ENCODE measurements around the gene EHMT2.
A peak's percentile ranks its signal among the peaks of the same experiment; 100 is the strongest.
"Not testable (repeated sequence)": the region's sequence is repeated elsewhere in the genome, so short reads cannot be mapped to it uniquely, and the experiment has no call there.

The EHMT2 gene

DNA sequence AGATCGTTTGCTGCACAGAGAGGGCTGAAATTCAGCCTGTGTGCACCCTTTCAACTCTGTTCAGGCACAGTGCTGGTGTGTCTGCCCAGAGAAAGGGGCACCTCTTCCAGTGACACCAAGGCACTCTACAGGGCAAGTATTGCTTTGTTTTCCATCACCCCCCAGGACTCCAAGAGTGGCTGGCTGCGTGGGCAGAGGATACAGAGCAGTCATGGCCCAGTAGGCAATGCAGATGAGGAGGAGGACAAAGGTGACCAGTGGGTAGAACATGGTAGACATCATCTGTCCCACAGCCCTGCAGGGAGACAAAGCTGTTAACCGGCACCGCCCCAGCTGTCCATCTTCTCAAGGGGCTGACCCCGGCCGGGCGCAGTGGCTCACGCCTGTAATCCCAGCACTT, 28.2 kb downstream of the EHMT2 start:
- DNase-seq (ENCODE audit: low spot score), result no peak

DNA sequence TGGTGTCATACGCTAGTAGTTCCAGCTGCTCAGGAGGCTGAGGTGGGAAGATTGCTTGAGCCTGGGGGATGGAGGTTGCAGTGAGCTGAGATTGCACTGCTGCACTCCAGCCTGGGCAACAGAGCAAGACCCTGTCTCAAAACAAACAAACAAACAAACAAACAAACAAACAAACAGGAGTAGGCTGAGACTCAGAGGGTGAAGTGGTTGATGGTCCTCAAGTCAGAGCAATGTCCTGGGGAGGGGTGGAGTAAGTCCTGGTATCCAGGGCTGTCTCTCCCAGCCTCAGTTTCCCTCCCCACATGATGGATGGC, 28.9 kb downstream of the EHMT2 start:
- not testable (repeated sequence) for DNase-seq (ENCODE audit: low spot score)

DNA sequence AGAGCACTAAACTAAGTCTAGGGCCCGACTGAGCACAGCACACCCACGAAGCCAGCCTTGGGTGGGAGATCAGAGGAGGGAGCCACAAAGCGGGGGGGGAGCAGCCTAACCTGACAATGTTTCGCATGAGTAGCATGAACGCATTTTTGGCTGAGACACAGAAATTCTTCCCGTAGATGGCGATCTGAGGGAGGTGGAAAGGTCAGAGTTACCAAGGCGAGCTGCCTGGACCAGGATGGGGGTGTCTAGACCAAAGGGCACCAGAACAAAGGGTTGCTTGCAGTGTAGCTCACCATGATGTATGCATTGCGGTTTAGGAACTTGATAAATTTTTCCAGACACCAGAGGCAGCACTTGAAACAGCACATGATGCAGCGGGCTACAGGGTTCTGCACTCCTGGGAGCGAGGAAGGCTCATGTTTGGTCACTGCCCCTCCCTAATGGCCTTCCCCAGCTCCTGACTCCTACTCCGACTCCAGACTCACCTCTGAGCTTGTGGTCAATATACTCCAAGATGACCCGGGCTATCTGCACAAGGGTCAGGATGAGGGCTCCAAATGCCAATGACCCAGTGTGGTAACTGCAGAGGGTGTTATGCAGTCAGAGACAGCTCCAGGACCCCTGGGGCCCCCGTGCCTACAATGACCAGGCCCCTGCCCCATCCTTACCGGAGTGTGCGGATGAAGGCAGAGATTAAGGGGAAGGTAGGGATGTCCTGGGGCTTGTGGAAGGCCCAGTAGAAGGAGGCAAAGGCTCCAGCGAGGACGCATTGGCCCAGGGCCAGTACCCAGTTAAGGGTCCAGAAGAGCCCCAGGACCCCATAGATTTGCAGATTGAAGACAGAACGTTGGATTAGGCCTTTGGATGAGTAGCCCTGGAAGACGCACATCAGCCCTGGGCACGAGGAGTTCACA, 32.0 kb downstream of the EHMT2 start:
- no peak for DNase-seq (ENCODE audit: low spot score)

DNA sequence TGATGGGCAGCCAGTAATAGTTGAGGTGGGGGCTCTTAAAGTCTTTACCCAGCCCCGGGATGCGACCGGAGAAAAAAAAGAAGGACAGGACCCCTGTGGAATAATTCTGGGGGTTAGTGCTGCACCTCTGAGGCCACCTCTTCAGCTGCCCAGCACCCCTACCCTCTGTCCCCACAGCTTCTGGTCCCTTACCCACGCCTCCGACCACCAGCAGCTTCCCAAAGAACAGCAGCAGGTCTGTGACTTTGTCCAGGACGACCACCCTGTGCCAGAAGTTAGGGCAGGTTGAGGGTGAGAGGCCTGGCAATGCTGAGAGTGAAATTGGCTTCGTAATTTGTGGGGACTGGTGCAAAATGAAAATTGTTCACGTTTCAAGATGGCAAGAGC, 32.7 kb downstream of the EHMT2 start:
- DNase-seq (ENCODE audit: low spot score), result no peak

DNA sequence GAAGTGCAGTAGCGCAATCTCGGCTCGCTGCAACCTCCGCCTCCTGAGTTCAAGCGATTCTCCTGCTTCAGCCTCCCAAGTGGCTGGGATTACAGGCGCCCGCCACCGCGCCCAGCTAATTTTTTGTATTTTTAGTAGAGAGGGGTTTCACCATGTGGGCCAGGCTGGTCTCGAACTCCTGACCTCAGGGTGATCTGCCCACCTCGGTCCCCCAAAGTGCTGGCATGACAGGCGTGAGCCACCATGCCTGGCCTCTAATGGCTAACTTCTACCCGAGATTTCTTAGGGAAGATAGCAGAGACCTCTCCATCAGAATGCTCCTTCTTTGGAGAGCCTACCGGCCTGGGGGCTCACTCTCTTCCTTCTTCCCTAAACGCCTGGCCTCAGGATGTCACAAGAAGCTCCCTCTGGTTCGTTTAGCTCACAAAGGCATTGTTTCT, 33.4 kb downstream of the EHMT2 start:
- not testable (repeated sequence) for DNase-seq (ENCODE audit: low spot score)

DNA sequence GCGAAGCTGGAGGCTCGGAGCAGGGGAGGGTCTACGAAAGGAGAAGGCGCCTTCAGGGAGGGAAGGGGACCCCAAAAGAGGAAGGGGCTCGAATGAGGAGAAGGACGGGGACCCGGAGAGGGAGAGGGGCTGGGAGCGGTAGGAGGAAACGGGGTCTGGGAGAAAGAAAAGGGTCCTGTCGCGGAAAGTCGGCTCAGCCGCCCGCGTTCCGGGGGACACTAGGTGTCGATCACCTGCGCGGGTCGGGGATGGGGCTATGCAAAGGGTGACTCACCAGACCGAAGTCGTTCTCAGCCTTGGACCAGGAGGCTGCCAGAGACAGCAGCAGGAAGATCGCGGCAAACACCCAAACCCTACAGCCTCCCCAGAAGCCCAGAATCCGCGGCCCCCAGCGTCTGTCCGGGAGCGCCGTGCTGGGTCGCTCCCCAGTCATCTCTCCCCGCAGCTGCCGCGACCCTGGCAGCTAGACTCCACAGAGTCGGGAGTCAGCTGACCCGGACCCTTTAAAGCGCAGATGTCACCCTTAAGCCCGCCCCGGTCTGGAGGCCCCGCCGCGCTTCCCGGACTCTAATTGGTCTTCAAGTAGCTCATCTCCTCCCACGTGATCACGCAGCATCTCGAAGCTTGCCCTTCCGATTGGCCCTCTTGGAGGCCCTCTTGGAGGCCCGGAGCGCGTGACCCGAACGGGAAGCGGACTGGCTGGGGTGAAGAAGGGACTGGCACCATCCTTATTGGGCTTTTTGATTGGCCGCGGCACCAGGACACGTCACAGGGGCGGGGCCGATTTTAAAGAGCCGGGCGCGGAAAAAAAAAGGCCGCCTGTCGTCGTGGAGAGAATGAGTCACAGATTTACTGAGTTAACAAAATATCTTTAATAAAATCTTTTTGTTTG, 34.9 kb downstream of the EHMT2 start, which contains the start of gene NEU1:
Gene NEU1 (minus strand): TSS at position 478 of the 892 bp plus-strand sequence. CDS start 45 bp downstream, at position 433.
- DNase-seq (ENCODE audit: low spot score), result peak; percentile 100

DNA sequence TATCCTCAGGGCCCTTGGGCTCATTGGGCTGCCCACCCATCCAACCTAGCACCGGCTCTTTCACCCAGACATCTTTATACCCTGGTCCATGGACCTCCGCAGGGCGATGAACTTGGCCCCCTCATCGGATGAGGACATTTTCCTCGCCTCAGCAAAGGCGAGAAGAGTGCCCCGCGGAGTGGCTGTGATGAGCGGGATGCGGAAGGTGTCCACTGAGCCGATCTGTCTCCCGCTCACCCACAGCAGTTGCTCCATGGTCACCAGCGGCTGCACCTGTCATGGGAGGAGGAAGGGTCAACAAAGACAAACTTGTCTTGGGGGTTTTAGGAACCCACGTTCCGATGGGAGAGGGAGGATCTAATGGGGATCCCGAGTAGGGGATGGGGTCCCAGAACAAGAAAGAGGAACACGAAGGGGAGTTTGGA, 35.6 kb downstream of the EHMT2 start:
- DNase-seq (ENCODE audit: low spot score), result no peak

DNA sequence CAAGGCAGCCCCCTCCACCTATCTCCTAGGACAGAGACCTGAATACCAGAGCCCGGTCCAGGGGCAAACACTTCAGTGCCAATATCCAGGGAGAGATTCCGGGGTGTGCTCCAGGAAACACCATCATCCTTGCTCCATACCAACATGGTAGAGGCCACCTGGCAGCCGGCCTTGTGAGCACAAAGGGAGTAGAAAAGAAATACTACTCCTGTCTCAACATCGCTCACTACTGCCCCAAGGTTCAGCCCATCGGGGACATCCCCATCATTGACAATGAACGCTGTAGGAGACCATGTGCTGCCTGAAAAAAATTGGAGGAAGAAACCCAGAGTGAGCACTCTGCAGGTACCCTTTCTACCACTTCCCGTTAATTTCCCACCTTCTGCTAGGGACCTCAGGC, 36.3 kb downstream of the EHMT2 start:
- no peak for DNase-seq (ENCODE audit: low spot score)

DNA sequence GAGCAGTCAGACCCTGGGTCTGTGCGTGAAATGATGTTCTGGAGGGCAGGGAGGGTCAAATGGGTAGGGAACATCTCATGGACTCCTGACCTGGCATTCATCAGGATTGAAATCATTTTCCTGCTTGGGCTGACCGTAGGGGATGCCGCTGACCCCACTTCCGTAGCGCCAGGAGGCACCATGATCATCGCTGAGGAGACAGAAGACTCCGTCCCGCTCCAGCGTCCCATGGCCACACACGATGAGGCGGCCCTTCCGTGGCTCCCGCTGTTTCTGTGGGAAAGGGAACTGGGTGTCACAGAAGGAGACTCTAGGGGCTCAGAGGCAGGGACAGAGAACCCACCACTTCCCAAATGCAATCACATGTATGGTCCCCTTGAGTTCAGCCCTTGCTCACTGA, 37.1 kb downstream of the EHMT2 start:
- DNase-seq (ENCODE audit: low spot score), result no peak

DNA sequence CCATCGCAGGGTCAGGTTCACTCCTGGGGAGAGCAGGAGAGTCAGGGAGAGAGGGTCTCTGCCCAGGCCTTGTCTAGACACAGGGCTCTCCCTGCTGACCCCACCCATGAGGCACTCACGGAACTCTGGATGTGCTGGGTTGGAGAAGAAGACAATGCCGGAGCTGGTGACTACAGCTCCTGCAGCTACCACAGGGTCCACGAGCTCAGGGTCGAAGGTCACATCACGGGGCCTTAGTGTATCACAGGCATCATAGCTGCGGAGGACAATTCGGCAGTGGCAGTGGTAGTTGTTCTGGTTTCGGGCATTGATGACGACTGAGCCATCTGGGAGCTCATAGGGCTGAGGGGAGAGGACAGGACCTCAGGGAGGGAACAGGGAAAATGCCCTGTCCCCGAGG, 37.6 kb downstream of the EHMT2 start:
- no peak for DNase-seq (ENCODE audit: low spot score)

DNA sequence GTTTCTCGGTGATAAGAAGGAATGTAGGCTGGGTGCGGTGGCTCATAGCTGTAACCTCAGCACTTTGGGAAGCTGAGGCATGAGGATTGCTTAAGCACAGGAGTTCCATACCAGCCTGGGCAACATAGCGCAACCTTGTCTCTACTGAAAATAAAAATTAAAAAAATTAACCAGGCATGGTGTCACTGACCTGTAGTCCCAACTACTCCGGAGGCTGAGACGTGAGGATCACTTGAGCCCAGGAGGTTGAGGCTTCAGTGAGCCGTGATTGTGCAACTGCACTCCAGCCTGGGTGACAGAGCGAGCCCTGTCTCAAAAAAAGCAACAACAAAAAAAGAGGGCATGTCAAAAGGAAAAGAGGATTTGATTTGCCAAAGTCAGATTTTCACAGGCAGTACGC, 38.8 kb downstream of the EHMT2 start:
- no peak for DNase-seq (ENCODE audit: low spot score)

DNA sequence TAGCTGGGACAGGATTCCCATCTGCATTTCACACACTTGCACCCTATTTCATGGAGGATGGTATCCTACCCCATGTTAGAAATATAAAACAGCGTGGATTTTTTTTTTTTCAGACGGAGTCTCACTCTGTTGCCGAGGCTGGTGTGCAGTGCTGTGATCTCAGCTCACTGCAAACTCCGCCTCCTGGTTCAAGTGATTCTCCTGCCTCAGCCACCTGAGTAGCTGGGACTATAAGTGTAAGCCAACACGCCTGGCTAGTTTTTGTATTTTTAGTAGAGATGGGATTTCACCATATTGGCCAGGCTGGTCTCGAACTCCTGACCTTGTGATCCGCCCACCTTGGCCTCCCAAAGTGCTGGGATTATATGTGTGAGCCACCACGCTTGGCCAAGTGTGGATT, 39.7 kb downstream of the EHMT2 start:
- not testable (repeated sequence) for DNase-seq (ENCODE audit: low spot score)

DNA sequence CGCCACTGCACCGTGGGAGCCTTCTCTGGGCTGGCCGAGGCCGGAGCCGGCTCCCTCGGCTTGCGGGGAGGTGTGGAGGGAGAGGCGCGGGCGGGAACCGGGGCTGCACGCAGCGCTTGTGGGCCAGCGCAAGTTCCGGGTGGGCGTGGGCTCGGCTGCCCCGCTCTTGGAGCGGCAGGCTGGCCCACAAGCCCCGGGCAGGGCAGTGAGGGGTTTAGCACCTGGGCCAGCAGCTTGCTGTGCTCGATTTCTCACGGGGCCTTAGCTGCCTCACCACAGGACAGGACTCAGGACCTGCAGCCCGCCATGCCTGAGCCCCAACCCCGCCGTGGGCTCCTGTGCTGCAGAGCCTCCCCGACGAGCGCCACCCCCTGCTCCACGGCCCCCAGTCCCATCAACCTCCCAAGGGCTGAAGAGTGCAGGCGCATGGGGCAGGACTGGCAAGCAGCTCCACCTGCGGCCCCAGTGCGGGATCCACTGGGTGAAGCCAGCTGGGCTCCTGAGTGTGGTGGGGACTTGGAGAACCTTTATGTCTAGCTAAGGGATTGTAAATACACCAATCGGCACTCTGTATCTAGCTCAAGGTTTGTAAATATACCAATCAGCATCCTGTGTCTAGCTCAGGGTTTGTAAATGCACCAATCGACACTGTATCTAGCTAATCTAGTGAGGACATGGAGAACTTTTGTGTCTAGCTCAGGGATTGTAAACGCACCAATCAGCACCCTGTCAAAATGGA, 45.3 kb downstream of the EHMT2 start:
- not testable (repeated sequence) for DNase-seq (ENCODE audit: low spot score)

DNA sequence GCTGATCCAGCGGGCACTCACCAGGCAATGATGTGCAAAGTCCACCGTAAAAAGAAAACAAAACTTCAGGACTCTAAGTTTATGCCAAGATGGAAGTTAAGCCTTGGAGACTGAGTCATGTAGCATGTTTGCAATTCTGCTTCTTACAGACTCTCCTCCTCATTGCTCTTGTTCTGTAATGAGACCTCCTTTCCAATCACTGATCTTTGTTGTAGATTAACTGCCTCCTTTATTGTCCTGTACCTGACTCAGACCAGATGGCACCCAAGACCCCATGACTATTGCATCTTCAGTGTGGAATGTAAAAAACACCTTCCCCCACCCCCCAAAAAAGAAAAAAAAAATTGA, 46.0 kb downstream of the EHMT2 start:
- DNase-seq (ENCODE audit: low spot score), result no peak

DNA sequence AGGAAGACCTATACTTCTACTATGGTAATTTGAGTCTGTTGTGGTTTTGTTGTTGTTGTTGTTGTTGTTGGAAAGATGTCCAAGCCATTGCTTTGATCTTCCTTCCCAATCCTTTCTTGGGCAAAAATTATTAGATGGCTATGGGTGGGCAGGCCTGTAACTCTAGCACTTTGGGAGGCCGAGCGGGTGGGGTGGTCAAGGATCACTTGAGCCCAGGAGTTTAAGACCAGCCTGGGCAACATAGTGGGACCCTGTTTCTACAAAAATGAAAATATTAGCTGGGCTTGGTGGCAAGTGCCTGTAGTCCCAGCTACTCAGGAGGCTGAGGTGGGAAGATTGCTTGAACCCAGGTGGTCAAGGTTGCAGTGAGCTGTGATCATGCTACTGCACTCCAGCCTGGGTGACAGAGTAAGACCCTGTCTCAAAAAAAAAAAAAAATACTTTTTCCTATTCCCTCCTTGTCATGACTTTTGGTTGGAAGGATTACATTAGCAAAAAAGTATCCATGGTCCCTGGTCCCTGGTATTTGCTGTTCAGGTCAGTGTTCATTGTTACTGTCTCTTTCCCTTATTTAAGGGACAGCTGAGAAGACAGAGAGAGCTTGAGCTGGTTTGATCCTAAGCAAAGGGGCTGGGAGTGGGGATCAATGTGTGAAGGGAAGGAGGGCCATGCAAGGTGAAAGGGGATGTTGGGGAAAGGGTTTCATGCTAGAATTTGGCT, 46.6 kb downstream of the EHMT2 start:
- no peak for DNase-seq (ENCODE audit: low spot score)

DNA sequence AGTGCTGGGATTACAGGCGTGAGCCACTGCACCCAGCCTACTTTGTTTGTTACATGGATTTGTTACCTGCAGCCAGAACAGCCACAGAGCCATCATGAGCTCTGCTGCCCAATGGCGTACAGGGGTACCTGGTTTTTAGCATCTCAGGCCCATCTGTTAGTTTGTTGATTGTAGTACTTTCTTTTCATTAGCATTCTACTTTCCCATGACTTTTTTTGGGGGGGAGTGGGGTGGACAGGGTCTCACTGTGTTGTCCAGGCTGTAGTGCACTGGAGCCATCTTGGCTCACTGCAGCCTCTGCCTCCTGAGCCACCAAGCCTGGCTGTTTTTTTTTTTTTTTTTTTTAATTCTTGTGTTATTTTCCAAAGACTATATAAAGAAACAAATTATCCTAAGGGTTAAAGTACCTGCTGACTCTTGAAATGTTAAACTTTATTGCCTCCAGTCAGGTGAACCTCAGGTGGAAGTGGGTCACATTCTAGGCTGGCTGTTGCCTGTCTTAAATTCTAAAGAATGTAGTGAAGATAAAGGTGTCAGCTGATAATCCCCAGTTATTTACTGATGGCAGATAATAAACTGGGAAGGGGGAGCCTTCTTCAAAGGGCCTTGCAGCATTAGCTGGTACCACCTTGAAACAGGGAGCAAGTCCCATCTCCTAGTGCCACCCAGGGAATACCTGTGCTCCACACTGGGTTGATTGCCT, 50.1 kb downstream of the EHMT2 start:
- no peak for DNase-seq (ENCODE audit: low spot score)

DNA sequence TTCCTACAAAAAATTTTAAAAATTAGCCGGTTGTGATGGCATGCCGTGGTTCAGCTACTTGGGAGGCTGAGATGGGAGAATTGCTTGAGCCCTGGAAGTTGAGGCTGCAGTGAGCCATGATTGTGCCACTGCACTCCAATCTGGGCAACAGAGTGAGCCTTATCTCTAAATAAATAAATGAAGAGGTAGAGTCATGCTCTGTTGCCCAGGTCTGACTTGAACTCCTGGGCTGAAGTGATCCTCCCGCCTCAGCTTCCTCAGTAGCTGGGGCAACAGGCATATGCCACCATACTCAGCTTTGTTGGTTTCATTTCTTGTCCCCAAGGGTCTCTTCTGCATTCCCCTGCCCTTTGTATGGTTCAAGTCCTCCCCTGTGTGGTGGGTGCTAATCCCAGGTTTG, 53.0 kb downstream of the EHMT2 start:
- no peak for DNase-seq (ENCODE audit: low spot score)

DNA sequence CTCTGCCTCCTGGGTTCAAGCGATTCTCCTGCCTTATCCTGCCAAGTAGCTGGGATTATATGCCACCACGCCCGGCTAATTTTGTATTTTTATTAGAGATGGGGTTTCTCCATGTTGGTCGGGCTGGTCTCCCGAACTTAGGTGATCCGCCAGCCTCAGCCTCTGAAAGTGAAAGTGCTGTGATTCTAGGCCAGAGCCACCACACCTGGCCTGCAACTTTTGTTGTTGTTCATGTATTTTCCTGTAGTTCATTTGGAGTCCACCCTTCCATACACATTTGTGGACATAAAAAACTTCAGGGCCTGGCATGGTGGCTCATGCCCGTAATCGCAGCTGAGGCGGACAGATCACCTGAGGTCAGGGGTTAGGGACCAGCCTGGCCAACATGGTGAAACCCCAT, 55.4 kb downstream of the EHMT2 start:
- DNase-seq (ENCODE audit: low spot score), result no peak

DNA sequence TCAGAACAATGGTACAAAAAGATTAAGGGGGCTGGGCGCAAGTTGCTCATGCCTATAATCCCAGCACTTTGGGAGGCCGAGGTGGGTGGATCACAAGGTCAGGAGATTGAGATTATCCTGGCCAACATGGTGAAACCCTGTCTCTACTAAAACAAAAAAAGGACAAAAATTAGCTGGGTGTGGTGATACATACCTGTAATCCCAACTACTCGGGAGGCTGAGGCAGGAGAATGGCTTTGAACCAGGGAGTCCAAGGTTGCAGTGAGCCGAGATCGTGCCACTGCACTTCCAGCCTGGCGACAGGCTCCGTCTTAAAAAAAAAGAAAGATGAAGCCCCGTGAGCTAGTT, 57.7 kb downstream of the EHMT2 start:
- DNase-seq (ENCODE audit: low spot score), result not testable (repeated sequence)

DNA sequence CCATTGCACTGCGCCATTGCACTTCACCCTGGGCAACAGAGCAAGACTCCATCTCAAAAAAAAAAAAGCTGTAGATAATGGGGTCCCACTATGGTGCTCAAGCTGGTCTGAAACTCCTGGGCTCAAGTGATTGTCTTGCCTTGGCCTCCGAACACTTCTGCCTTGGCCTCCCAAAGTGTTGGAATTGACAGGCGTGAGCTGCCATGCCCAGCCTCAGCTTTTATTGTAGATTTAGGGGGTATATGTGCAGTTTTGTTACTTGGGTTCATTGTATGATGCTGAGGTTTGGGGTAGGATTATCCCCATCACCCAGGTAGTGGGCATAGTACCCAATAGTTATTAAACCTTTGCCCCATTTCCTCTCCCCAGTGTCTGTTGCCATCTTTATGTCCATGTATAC, 58.5 kb downstream of the EHMT2 start:
- no peak for DNase-seq (ENCODE audit: low spot score)

DNA sequence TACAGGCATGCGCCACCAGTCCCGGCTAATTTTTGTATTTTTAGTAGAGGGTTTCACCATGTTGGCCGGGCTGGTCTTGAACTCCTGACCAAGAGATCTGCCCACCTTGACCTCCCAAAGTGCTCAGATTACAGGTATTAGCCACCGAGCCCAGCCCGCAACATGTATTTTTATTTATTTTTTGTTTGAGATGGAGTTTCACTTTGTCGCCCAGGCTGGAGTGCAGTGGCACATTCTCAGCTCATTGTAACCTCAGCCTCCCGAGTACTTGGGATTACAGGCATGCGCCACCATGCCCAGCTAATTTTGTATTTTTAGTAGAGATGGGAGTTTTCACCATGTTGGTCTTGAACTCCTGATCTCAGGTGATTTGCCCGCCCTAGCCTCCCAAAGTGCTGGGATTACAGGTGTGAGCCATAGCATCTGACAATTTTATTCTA, 59.4 kb downstream of the EHMT2 start:
- DNase-seq (ENCODE audit: low spot score), result not testable (repeated sequence)
